Endothelial cell of umbilical vein (primary cell): ENCODE measurements around the gene CFAP61. TPM values are rescaled to one million over a fixed set of nuclear protein-coding genes. Genes with fewer than 3 reads are reported as not detected.
"Not testable (repeated sequence)": the region's sequence is repeated elsewhere in the genome, so short reads cannot be mapped to it uniquely, and the experiment has no call there.

Experiments used
- BruUV-seq: library from RNA; stranded (reverse); fragments of 400-500 nt; replicated peaks from 2 replicates; lab custom pipeline; 2021; lab: Mats Ljungman, UMichigan
- CTCF ChIA-PET: fragments of 300-600, 350-600 bp; sonication (Branson Sonifier 250); formaldehyde crosslinking; loops from one replicate; lab custom pipeline; 2021; ENCODE audit warnings: antibody characterized with exemption, inconsistent platforms; lab: Charles Lee
- POLR2A ChIA-PET: fragments of 300-600, 350-600 bp; sonication (Branson Sonifier 250); formaldehyde crosslinking; loops from one replicate; lab custom pipeline; 2021; ENCODE audit warnings: antibody characterized with exemption, inconsistent platforms; lab: Charles Lee
- DNase-seq: peaks from one replicate; pipeline ENCODE4 v3.0.0-alpha.2; 2011; ENCODE audit warnings: low read depth, low spot score
- FAIRE-seq: peaks from 2 replicates; lab custom pipeline; 2011; peaks lifted over from hg19 to GRCh38; lab: Jason Lieb, UNC
- H2AFZ ChIP-seq: 2 replicates; pipeline ENCODE4 v1.6.0; 2012; ENCODE audit warnings: low read depth, low read length, control low read depth, inconsistent platforms
- H3K27ac ChIP-seq: 2 replicates; pipeline ENCODE4 v1.5.1; 2011; ENCODE audit warnings: low read depth, mild to moderate bottlenecking, control low read depth, low read length, moderate library complexity; ENCODE audit not compliant: insufficient read depth
- H3K27me3 ChIP-seq, 2 experiments: 2 replicates each; pipeline versions ENCODE4 v1.6.0 to v1.6.1; 2011; ENCODE audit warnings: low read length in 2 of 2, mixed read lengths in 1 of 2; ENCODE audit not compliant: control insufficient read depth in 2 of 2, insufficient read depth in 2 of 2
- H3K36me3 ChIP-seq, 2 experiments: 2 replicates in 1 of 2; 3 replicates in 1 of 2; pipeline ENCODE4 v1.5.1; 2011; ENCODE audit warnings: low read length in 2 of 2, mild to moderate bottlenecking in 1 of 2, moderate library complexity in 1 of 2; ENCODE audit not compliant: control insufficient read depth in 2 of 2, insufficient read depth in 2 of 2; ENCODE audit errors: extremely low read depth in 1 of 2
- H3K4me1 ChIP-seq: 3 replicates; pipeline ENCODE4 v1.5.1; 2011; ENCODE audit warnings: mild to moderate bottlenecking, low read length; ENCODE audit not compliant: control insufficient read depth, insufficient read depth; ENCODE audit errors: extremely low read depth
- H3K4me2 ChIP-seq: 2 replicates; pipeline ENCODE4 v1.6.1; 2011; ENCODE audit warnings: low read length, control low read depth, mixed read lengths; ENCODE audit not compliant: insufficient read depth
- H3K4me3 ChIP-seq, 3 experiments: fragments of 200-600 bp in 1 of 3; sonication (generic), shearing (Covaris generic) in 1 of 3; replicated peaks in 1 of 3; 2 replicates each; pipeline ENCODE4 v1.5.1; 2011 to 2016; ENCODE audit warnings: control low read depth in 3 of 3, low read length in 3 of 3, mild to moderate bottlenecking in 2 of 3, inconsistent platforms in 1 of 3, low read depth in 1 of 3, moderate library complexity in 1 of 3; ENCODE audit not compliant: insufficient read depth in 1 of 3
- H3K79me2 ChIP-seq: 2 replicates; pipeline ENCODE4 v1.6.0; 2012; ENCODE audit warnings: low read length, inconsistent platforms; ENCODE audit not compliant: control insufficient read depth, insufficient read depth
- H3K9ac ChIP-seq: replicated peaks from 2 replicates; pipeline ENCODE3; 2011; ENCODE audit warnings: low read length, control low read depth; ENCODE audit not compliant: insufficient read depth; ENCODE audit errors: extremely low read depth
- H3K9me1 ChIP-seq: replicated peaks from 3 replicates; pipeline ENCODE4 v1.6.0; 2011; ENCODE audit warnings: mild to moderate bottlenecking, low read length; ENCODE audit not compliant: control insufficient read depth, insufficient read depth; ENCODE audit errors: extremely low read depth
- H3K9me3 ChIP-seq: replicated peaks from 2 replicates; pipeline ENCODE4 v1.5.1; 2012; ENCODE audit warnings: low read length, inconsistent platforms; ENCODE audit not compliant: control insufficient read depth, insufficient read depth
- H4K20me1 ChIP-seq: replicated peaks from 2 replicates; pipeline ENCODE3; 2011; ENCODE audit warnings: mild to moderate bottlenecking, low read length; ENCODE audit not compliant: control insufficient read depth, insufficient read depth; ENCODE audit errors: extremely low read depth
- EZH2 ChIP-seq: IDR thresholded peaks from 2 replicates; pipeline ENCODE4 v1.6.1; 2012; ENCODE audit warnings: borderline replicate concordance, low read depth, mild to moderate bottlenecking, moderate library complexity, low read length, inconsistent platforms; ENCODE audit not compliant: severe bottlenecking
- FOS ChIP-seq: IDR thresholded peaks from 2 replicates; pipeline ENCODE4 v1.6.1; 2011; ENCODE audit warnings: mild to moderate bottlenecking, low read length, moderate library complexity, borderline replicate concordance; ENCODE audit not compliant: insufficient read depth
- GATA2 ChIP-seq: IDR thresholded peaks from 2 replicates; pipeline ENCODE4 v1.7.0; 2011; ENCODE audit warnings: low read depth, mild to moderate bottlenecking, moderate library complexity, mixed read lengths, low read length; ENCODE audit not compliant: insufficient read length, insufficient read depth
- JUN ChIP-seq: IDR thresholded peaks from 2 replicates; pipeline ENCODE4 v1.6.1; 2011; ENCODE audit warnings: borderline replicate concordance, low read depth; ENCODE audit not compliant: insufficient read length, insufficient read depth
- MYC ChIP-seq: IDR thresholded peaks from one replicate; pipeline ENCODE4 v1.6.1; 2011; ENCODE audit warnings: mild to moderate bottlenecking, low read depth, low read length
- POLR2A ChIP-seq: IDR thresholded peaks from 2 replicates; pipeline ENCODE4 v1.6.1; 2012; ENCODE audit warnings: low read depth, mild to moderate bottlenecking, control low read depth, low read length
- POLR2AphosphoS5 ChIP-seq: IDR thresholded peaks from 2 replicates; pipeline ENCODE4 v1.6.1; 2012; ENCODE audit warnings: low read depth, mild to moderate bottlenecking, control low read depth, low read length, moderate library complexity; ENCODE audit not compliant: insufficient read depth
- dilution Hi-C: fragments of 300-500 bp; cut with MboI; formaldehyde crosslinking; loops from one replicate; pipeline ENCODE4 v1.15.0; 2019; ENCODE audit warnings: low sequenced_read_pairs; ENCODE audit not compliant: extremely low pct_ligation_motif_present
- intact Hi-C: fragments of 100-400 bp; cut with micrococcal nuclease; formaldehyde crosslinking; loops from one replicate; pipeline ENCODE4 v1.10.0; 2022
- polyA plus RNA-seq, 4 experiments: library from polyadenylated mRNA; depleted of rRNA in 3 of 4; stranded (reverse) in 3 of 4; unstranded in 1 of 4; fragments of >200 nt; gene quantifications; 2 replicates each; pipeline versions ENCODE4 v1.2.1 to v1.2.3, GENCODE V29; 2011 to 2012; ENCODE audit warnings: missing spikeins in 1 of 4
- total RNA-seq: library from RNA; stranded (reverse); gene quantifications from 2 replicates; pipeline ENCODE4 v1.2.3, GENCODE V29; 2021
- TF ChIP-seq, protein P1 (sequence below), 2 donors: IDR thresholded peaks; 1 replicate in 1 of 2; 2 replicates in 1 of 2; pipeline ENCODE4 v1.5.1; 2011; ENCODE audit warnings: low read length in 2 of 2, mild to moderate bottlenecking in 2 of 2, moderate library complexity in 2 of 2, control low read depth in 1 of 2, inconsistent platforms in 1 of 2, low read depth in 1 of 2; ENCODE audit not compliant: insufficient read depth in 1 of 2; ENCODE audit errors: extremely low read depth in 1 of 2
- TF ChIP-seq, protein P2 (sequence below): IDR thresholded peaks from 2 replicates; pipeline ENCODE4 v1.6.1; 2011; ENCODE audit not compliant: insufficient read depth, insufficient read length

Gene CFAP61
- total and polyA plus RNA-seq, 2 donors (not counting 3 experiments of a cell fraction or from before 2014, with no cell fraction given): not detected

DNA sequence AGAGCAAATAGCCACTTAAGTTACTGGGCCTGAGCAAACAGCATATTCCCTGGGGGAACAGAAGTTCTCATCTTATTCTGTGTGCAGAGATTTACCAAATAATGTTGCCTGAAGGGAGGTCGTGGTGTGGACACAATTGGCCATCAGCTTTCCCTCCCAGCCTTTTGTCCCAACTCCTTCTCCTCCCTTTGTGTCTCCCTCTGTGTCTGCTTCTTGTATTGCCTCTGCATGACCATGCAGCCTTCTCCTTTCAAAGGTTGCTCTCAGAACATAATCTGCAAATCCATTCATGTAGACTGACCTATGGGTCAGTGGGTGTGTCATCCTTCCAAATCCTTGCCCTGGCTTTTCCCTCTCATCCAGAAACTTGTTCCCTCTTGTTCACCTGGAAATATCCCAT is 165.3 kb downstream of the CFAP61 start:
- Histone ChIP-seq H3K9ac (no peak overlapping the region), H3K4me3 (no peak overlapping the region), H3K9me3 (no peaks in the 10 kb centered on the region), H2AFZ (no peak overlapping the region), H3K4me1 (no peaks in the 10 kb centered on the region), H3K36me3 (no peaks in the 10 kb centered on the region), H3K27ac (no peak overlapping the region), H3K79me2 (no peaks in the 10 kb centered on the region), H3K9me1 (no peaks in the 10 kb centered on the region), H4K20me1 (no peaks in the 10 kb centered on the region), H3K4me2 (no peak overlapping the region), H3K27me3 (peaks cover 0 to 2% of the 10 kb centered on the region in 2 experiments)
- DNase-seq: no peak
- intact Hi-C loops: no loop called here
- TF ChIP-seq, protein P1, sequence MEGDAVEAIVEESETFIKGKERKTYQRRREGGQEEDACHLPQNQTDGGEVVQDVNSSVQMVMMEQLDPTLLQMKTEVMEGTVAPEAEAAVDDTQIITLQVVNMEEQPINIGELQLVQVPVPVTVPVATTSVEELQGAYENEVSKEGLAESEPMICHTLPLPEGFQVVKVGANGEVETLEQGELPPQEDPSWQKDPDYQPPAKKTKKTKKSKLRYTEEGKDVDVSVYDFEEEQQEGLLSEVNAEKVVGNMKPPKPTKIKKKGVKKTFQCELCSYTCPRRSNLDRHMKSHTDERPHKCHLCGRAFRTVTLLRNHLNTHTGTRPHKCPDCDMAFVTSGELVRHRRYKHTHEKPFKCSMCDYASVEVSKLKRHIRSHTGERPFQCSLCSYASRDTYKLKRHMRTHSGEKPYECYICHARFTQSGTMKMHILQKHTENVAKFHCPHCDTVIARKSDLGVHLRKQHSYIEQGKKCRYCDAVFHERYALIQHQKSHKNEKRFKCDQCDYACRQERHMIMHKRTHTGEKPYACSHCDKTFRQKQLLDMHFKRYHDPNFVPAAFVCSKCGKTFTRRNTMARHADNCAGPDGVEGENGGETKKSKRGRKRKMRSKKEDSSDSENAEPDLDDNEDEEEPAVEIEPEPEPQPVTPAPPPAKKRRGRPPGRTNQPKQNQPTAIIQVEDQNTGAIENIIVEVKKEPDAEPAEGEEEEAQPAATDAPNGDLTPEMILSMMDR (IDR thresholded peaks at IDR 0.05; ENCODE audit: extremely low read depth in 1 of 2, insufficient read depth in 1 of 2, low read depth in 1 of 2, low read length in 2 of 2): no peak
- TF ChIP-seq, protein P2, sequence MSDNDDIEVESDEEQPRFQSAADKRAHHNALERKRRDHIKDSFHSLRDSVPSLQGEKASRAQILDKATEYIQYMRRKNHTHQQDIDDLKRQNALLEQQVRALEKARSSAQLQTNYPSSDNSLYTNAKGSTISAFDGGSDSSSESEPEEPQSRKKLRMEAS: no peak
- TF ChIP-seq POLR2AphosphoS5: no peak
- TF ChIP-seq MYC: no peak
- no peak for TF ChIP-seq JUN
- TF ChIP-seq FOS: no peak
- no peak for TF ChIP-seq POLR2A
- no peak for TF ChIP-seq EZH2
- no peak for TF ChIP-seq GATA2
- no peak for FAIRE-seq
- POLR2A ChIA-PET: no interaction called here
- dilution Hi-C loops: no loop called here
- BruUV-seq: no TSS peak
- CTCF ChIA-PET: no interaction called here

DNA sequence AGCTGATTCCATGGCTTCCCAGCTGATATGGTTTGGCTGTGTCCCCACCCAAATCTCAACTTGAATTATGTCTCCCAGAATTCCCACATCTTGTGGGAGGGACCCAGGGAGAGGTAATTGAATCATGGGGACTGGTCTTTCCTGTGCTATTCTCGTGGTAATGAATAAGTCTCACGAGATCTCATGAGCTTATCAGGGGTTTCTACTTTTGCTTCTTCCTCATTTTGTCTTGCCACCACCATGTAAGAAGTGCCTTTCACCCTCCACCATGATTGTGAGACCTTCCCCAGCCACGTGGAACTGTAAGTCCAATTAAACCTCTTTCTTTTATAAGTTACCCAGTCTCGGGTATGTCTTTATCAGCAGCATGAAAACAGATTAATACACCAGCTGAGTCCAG is 165.8 kb downstream of the CFAP61 start:
- H3K79me2 ChIP-seq, H3K27ac ChIP-seq: not testable (repeated sequence)

More for the DNA sequence above, 165.8 kb downstream of the CFAP61 start:
- dilution Hi-C loops, H3K4me1 ChIP-seq, CTCF ChIA-PET, H3K27me3 ChIP-seq, BruUV-seq, H3K4me2 ChIP-seq, H3K9ac ChIP-seq, intact Hi-C loops, DNase-seq, H3K9me1 ChIP-seq, H3K4me3 ChIP-seq, H2AFZ ChIP-seq, H3K36me3 ChIP-seq, H4K20me1 ChIP-seq, POLR2A ChIA-PET, FAIRE-seq, H3K9me3 ChIP-seq: not testable (repeated sequence)
